ENCODE results near the gene TPRG1L. TPM values are rescaled to one million over a fixed set of nuclear protein-coding genes. Genes with fewer than 3 reads are reported as not detected.

The TPRG1L gene
- total RNA-seq, 1 experiment from 2014 or later = 13.7 TPM

GRCh38 chr1:3638676-3639075 is 13.9 kb downstream of the TPRG1L start:
- H3K9me3 ChIP-seq (ENCODE audit: low read depth, low read length, poor library complexity, severe bottlenecking) = no peaks in the 10 kb centered on the region
- H3K27me3 ChIP-seq (replicated peaks; ENCODE audit: insufficient read depth, low read depth, low read length, poor library complexity) = no peaks in the 10 kb centered on the region
- ChIA-PET POLR2A (ENCODE audit: low non-redundant PET) (interaction anchor here (0.6 kb wide), 1 partner anchor 124 kb away, joined by 4 read pairs; no protein-coding TSS in a partner anchor), CTCF (no interaction called here)
- TF ChIP-seq CTCF (conservative IDR thresholded peaks at IDR 0.05; ENCODE audit: low read depth, low read length) = no peak
- no peak for TF ChIP-seq EZH2 (IDR thresholded peaks at IDR 0.05; ENCODE audit: borderline replicate concordance, low read depth, low read length, poor library complexity, severe bottlenecking)
- no peak overlapping the region for H3K4me3 ChIP-seq (ENCODE audit: low read depth, low read length, poor library complexity, severe bottlenecking)
- intact Hi-C loops (cut with micrococcal nuclease; ENCODE audit: unreplicated experiment) = no loop called here
- no peak overlapping the region for H3K27ac ChIP-seq (ENCODE audit: low read depth, low read length, poor library complexity, severe bottlenecking)
- no TSS peak for BruUV-seq (replicated peaks)
- no peak for DNase-seq (ENCODE audit: low spot score)
- H3K4me1 ChIP-seq (ENCODE audit: insufficient read depth, low read length, poor library complexity, severe bottlenecking) = no peaks in the 10 kb centered on the region
- peaks cover 43% of the 10 kb centered on the region for H3K36me3 ChIP-seq (ENCODE audit: insufficient read depth, low read length, poor library complexity, severe bottlenecking)

GRCh38 chr1:3639397-3639911 is 14.6 kb downstream of the TPRG1L start:
- H3K27ac ChIP-seq (ENCODE audit: low read depth, low read length, poor library complexity, severe bottlenecking) = no peak overlapping the region
- intact Hi-C loops (cut with micrococcal nuclease; ENCODE audit: unreplicated experiment) = no loop called here
- BruUV-seq (replicated peaks) = no TSS peak
- H3K4me1 ChIP-seq (ENCODE audit: insufficient read depth, low read length, poor library complexity, severe bottlenecking) = no peaks in the 10 kb centered on the region
- ChIA-PET CTCF (no interaction called here), POLR2A (ENCODE audit: low non-redundant PET) (no interaction called here)
- H3K4me3 ChIP-seq (ENCODE audit: low read depth, low read length, poor library complexity, severe bottlenecking) = no peak overlapping the region
- no peaks in the 10 kb centered on the region for H3K27me3 ChIP-seq (replicated peaks; ENCODE audit: insufficient read depth, low read depth, low read length, poor library complexity)
- no peak for DNase-seq (ENCODE audit: low spot score)
- H3K9me3 ChIP-seq (ENCODE audit: low read depth, low read length, poor library complexity, severe bottlenecking) = no peaks in the 10 kb centered on the region
- TF ChIP-seq EZH2 (IDR thresholded peaks at IDR 0.05; ENCODE audit: borderline replicate concordance, low read depth, low read length, poor library complexity, severe bottlenecking) = no peak
- no peak for TF ChIP-seq CTCF (conservative IDR thresholded peaks at IDR 0.05; ENCODE audit: low read depth, low read length)
- H3K36me3 ChIP-seq (ENCODE audit: insufficient read depth, low read length, poor library complexity, severe bottlenecking) = peaks cover 38% of the 10 kb centered on the region

- H3K4me1 ChIP-seq (ENCODE audit: insufficient read depth, low read length, poor library complexity, severe bottlenecking) = no peaks in the 10 kb centered on the region
- H3K9me3 ChIP-seq (ENCODE audit: low read depth, low read length, poor library complexity, severe bottlenecking) = no peaks in the 10 kb centered on the region
- CTCF ChIA-PET = no interaction called here
- no peak overlapping the region for H3K27ac ChIP-seq (ENCODE audit: low read depth, low read length, poor library complexity, severe bottlenecking)
- DNase-seq (ENCODE audit: low spot score) = no peak
- no peak for TF ChIP-seq EZH2 (IDR thresholded peaks at IDR 0.05; ENCODE audit: borderline replicate concordance, low read depth, low read length, poor library complexity, severe bottlenecking)
- TF ChIP-seq CTCF (conservative IDR thresholded peaks at IDR 0.05; ENCODE audit: low read depth, low read length) = no peak
- H3K36me3 ChIP-seq (ENCODE audit: insufficient read depth, low read length, poor library complexity, severe bottlenecking) = peaks cover 38% of the 10 kb centered on the region
- BruUV-seq (replicated peaks) = no TSS peak
- H3K27me3 ChIP-seq (replicated peaks; ENCODE audit: insufficient read depth, low read depth, low read length, poor library complexity) = no peaks in the 10 kb centered on the region
- POLR2A ChIA-PET (ENCODE audit: low non-redundant PET) = no interaction called here
- H3K4me3 ChIP-seq (ENCODE audit: low read depth, low read length, poor library complexity, severe bottlenecking) = no peak overlapping the region
- intact Hi-C loops (cut with micrococcal nuclease; ENCODE audit: unreplicated experiment) = no loop called here
These were observed 15.5 kb downstream of the TPRG1L start for GRCh38 chr1:3640121-3640837.
